Measurements from ENCODE around the gene OPA3.

DNA sequence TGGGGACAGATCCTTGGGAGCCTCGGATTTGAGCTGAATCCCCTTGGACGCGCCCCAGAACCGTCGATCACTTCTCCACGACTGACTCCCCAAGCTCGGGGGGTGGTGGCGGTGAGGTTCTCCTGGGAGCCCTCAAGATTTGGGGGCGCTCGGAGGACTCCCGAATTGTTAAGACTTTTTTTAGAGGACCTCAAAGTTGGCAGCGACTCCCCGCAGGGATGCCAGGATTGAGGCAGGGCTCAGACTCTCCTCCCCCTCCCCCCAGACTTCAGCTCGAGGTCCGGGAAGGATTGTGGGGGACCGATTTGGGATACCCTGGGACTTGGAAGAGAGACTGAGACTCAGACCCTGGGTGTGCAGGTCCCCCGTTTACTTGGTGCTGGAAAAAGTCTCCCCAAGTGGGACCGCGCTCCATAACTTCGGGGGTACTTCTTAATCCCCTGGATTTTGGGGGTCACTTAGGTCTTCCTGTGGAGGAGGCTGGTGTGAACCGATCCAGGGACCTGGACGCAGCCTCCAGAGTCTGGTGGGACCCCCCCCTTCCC, 76.7 kb downstream of the OPA3 start:
- no peak for TF ChIP-seq GABPA (IDR thresholded peaks at IDR 0.05; ENCODE audit: low read depth)
- TF ChIP-seq, protein P1, sequence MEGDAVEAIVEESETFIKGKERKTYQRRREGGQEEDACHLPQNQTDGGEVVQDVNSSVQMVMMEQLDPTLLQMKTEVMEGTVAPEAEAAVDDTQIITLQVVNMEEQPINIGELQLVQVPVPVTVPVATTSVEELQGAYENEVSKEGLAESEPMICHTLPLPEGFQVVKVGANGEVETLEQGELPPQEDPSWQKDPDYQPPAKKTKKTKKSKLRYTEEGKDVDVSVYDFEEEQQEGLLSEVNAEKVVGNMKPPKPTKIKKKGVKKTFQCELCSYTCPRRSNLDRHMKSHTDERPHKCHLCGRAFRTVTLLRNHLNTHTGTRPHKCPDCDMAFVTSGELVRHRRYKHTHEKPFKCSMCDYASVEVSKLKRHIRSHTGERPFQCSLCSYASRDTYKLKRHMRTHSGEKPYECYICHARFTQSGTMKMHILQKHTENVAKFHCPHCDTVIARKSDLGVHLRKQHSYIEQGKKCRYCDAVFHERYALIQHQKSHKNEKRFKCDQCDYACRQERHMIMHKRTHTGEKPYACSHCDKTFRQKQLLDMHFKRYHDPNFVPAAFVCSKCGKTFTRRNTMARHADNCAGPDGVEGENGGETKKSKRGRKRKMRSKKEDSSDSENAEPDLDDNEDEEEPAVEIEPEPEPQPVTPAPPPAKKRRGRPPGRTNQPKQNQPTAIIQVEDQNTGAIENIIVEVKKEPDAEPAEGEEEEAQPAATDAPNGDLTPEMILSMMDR (IDR thresholded peaks at IDR 0.05; ENCODE audit: insufficient read depth, low read length) = no peak
- TF ChIP-seq, protein P2, sequence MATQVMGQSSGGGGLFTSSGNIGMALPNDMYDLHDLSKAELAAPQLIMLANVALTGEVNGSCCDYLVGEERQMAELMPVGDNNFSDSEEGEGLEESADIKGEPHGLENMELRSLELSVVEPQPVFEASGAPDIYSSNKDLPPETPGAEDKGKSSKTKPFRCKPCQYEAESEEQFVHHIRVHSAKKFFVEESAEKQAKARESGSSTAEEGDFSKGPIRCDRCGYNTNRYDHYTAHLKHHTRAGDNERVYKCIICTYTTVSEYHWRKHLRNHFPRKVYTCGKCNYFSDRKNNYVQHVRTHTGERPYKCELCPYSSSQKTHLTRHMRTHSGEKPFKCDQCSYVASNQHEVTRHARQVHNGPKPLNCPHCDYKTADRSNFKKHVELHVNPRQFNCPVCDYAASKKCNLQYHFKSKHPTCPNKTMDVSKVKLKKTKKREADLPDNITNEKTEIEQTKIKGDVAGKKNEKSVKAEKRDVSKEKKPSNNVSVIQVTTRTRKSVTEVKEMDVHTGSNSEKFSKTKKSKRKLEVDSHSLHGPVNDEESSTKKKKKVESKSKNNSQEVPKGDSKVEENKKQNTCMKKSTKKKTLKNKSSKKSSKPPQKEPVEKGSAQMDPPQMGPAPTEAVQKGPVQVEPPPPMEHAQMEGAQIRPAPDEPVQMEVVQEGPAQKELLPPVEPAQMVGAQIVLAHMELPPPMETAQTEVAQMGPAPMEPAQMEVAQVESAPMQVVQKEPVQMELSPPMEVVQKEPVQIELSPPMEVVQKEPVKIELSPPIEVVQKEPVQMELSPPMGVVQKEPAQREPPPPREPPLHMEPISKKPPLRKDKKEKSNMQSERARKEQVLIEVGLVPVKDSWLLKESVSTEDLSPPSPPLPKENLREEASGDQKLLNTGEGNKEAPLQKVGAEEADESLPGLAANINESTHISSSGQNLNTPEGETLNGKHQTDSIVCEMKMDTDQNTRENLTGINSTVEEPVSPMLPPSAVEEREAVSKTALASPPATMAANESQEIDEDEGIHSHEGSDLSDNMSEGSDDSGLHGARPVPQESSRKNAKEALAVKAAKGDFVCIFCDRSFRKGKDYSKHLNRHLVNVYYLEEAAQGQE (IDR thresholded peaks at IDR 0.05; ENCODE audit: insufficient replicate concordance, low read depth) = no peak
- no peak for TF ChIP-seq POLR2AphosphoS5 (IDR thresholded peaks at IDR 0.05; ENCODE audit: low read depth)
- no peak for TF ChIP-seq SPI1 (IDR thresholded peaks at IDR 0.05; ENCODE audit: borderline replicate concordance, low read depth)

Measured in HL-60 (cell line).